Measurements from ENCODE around the gene NUPR1.
"Not testable (repeated sequence)": the region's sequence is repeated elsewhere in the genome, so short reads cannot be mapped to it uniquely, and the experiment has no call there.

Gene NUPR1

GRCh38 chr16:28567292-28567691 lies 28.5 kb upstream of the NUPR1 start (continued):
- TF ChIP-seq CREB5 (CRISPR knock-in tag; IDR thresholded peaks at IDR 0.05; ENCODE audit: low read depth) = no peak

- not testable (repeated sequence) for ATAC-seq
These were observed 27.6 kb upstream of the NUPR1 start for GRCh38 chr16:28566233-28566925.

- no peak for ATAC-seq
- TF ChIP-seq ZFP3 (CRISPR knock-in tag; IDR thresholded peaks at IDR 0.05) = no peak
- TF ChIP-seq ZNF565 (CRISPR knock-in tag; conservative IDR thresholded peaks at IDR 0.05; ENCODE audit: low read depth) = no peak
- no peak for TF ChIP-seq OSR1 (CRISPR knock-in tag; IDR thresholded peaks at IDR 0.05)
- no peak for TF ChIP-seq TCF4 (CRISPR knock-in tag; IDR thresholded peaks at IDR 0.05; ENCODE audit: borderline replicate concordance)
- no peak for TF ChIP-seq PPARA (CRISPR knock-in tag; IDR thresholded peaks at IDR 0.05; ENCODE audit: borderline replicate concordance)
- no peak for TF ChIP-seq ZNF8 (CRISPR knock-in tag; IDR thresholded peaks at IDR 0.05)
- TF ChIP-seq POU6F1 (CRISPR knock-in tag; IDR thresholded peaks at IDR 0.05; ENCODE audit: borderline replicate concordance, low read depth) = no peak
- TF ChIP-seq CREB5 (CRISPR knock-in tag; IDR thresholded peaks at IDR 0.05; ENCODE audit: low read depth) = no peak
These were observed 24.4 kb upstream of the NUPR1 start for GRCh38 chr16:28563218-28563617.

GRCh38 chr16:28562199-28562598 lies 23.4 kb upstream of the NUPR1 start:
- ATAC-seq = no peak
- TF ChIP-seq TSHZ2 (CRISPR knock-in tag; IDR thresholded peaks at IDR 0.05) (no peak), ZFP30 (CRISPR knock-in tag; IDR thresholded peaks at IDR 0.05) (no peak), ZC3H10 (CRISPR knock-in tag; IDR thresholded peaks at IDR 0.05) (no peak), OSR1 (CRISPR knock-in tag; IDR thresholded peaks at IDR 0.05) (no peak), ZNF8 (CRISPR knock-in tag; IDR thresholded peaks at IDR 0.05) (no peak), ESRRG (CRISPR knock-in tag; IDR thresholded peaks at IDR 0.05) (no peak), ISL1 (CRISPR knock-in tag; IDR thresholded peaks at IDR 0.05) (no peak), GLIS3 (CRISPR knock-in tag; IDR thresholded peaks at IDR 0.05) (no peak), POU6F1 (CRISPR knock-in tag; IDR thresholded peaks at IDR 0.05; ENCODE audit: borderline replicate concordance, low read depth) (no peak)

GRCh38 chr16:28561557-28562187 lies 22.9 kb upstream of the NUPR1 start:
- no peak for ATAC-seq
- TF ChIP-seq GLIS3 (CRISPR knock-in tag; IDR thresholded peaks at IDR 0.05) (no peak), ZC3H10 (CRISPR knock-in tag; IDR thresholded peaks at IDR 0.05) (no peak), SNAI2 (CRISPR knock-in tag; IDR thresholded peaks at IDR 0.05) (no peak), PATZ1 (CRISPR knock-in tag; IDR thresholded peaks at IDR 0.05; ENCODE audit: borderline replicate concordance) (no peak), CSRNP3 (CRISPR knock-in tag; IDR thresholded peaks at IDR 0.05) (no peak), TCF4 (CRISPR knock-in tag; IDR thresholded peaks at IDR 0.05; ENCODE audit: borderline replicate concordance) (no peak), ZNF565 (CRISPR knock-in tag; conservative IDR thresholded peaks at IDR 0.05; ENCODE audit: low read depth) (no peak), ZNF8 (CRISPR knock-in tag; IDR thresholded peaks at IDR 0.05) (no peak)

All from SK-N-SH treated with all-trans-retinoic acid at 6 μM for 48 hours (cell line).